Activated CD4-positive, alpha-beta memory T cell treated with anti-CD3 and anti-CD28 coated beads, Interleukin-2, amount 10 ng/mL, durations not matched to agents 7 days and 5 days (primary cell): ENCODE data around the gene SNURF. TPM values are rescaled to one million over a fixed set of nuclear protein-coding genes. Genes with fewer than 3 reads are reported as not detected.
"Not testable (repeated sequence)": the region's sequence is repeated elsewhere in the genome, so short reads cannot be mapped to it uniquely, and the experiment has no call there.

Experiments used
- CTCF ChIA-PET: fragments of 350-600 bp; sonication (Branson Sonifier 250); formaldehyde crosslinking; loops from one replicate; lab custom pipeline; 2021; ENCODE audit warnings: antibody characterized with exemption, inconsistent platforms; lab: Charles Lee
- POLR2A ChIA-PET: fragments of 350-600 bp; sonication (Branson Sonifier 250); formaldehyde crosslinking; loops from one replicate; lab custom pipeline; 2021; ENCODE audit warnings: antibody characterized with exemption; lab: Charles Lee
- DNase-seq: peaks from one replicate; pipeline ENCODE4 v3.0.0-alpha.2; 2020
- H3K27ac Mint-ChIP-seq: one replicate; pipeline ENCODE4 v1.8.0; 2021; ENCODE audit warnings: mild to moderate bottlenecking, mixed read lengths
- H3K27me3 Mint-ChIP-seq: one replicate; pipeline ENCODE4 v1.8.0; 2021; ENCODE audit warnings: mixed read lengths
- H3K36me3 Mint-ChIP-seq: one replicate; pipeline ENCODE4 v1.8.0; 2021; ENCODE audit warnings: low read depth, mixed read lengths
- H3K4me1 Mint-ChIP-seq: one replicate; pipeline ENCODE4 v1.8.0; 2021; ENCODE audit warnings: mixed read lengths
- H3K4me3 Mint-ChIP-seq: one replicate; pipeline ENCODE4 v1.8.0; 2021; ENCODE audit warnings: mild to moderate bottlenecking, mixed read lengths
- H3K9me3 Mint-ChIP-seq: one replicate; pipeline ENCODE4 v1.8.0; 2021; ENCODE audit warnings: mixed read lengths
- total RNA-seq, 2 experiments: library from RNA; stranded (reverse); gene quantifications; one replicate each; pipeline ENCODE4 v1.2.3, GENCODE V29; 2021

The SNURF gene
- total RNA-seq, 2 experiments from 2014 or later: 12.1 to 16.0 TPM

DNA sequence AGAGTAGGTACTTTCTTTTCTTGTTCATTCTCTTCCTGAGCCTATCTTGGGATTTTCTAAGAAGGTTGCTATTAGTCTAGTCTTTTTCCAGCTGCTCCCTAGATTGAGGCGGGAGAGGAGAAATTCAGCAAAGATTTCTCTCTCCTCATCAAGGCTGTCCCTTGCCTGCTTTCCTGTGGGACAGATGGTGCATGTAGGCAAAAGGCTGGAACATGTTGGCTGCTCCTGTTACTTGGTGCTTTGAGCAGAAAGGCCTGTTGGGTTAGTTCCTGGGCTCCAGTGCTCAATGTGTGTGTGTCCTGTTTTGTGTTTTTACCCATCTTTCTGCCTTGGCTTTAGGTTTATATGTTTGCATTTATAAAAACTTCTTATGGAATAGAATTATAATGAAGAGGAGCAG, 9.1 kb upstream of the SNURF start:
- CTCF ChIA-PET: no interaction called here
- no peaks in the 10 kb centered on the region for H3K27me3 Mint-ChIP-seq
- DNase-seq: no peak
- no peak overlapping the region for H3K27ac Mint-ChIP-seq
- no peaks in the 10 kb centered on the region for H3K4me1 Mint-ChIP-seq
- H3K36me3 Mint-ChIP-seq: no peaks in the 10 kb centered on the region
- H3K4me3 Mint-ChIP-seq: no peak overlapping the region
- POLR2A ChIA-PET: no interaction called here
- H3K9me3 Mint-ChIP-seq: peaks cover 11% of the 10 kb centered on the region

DNA sequence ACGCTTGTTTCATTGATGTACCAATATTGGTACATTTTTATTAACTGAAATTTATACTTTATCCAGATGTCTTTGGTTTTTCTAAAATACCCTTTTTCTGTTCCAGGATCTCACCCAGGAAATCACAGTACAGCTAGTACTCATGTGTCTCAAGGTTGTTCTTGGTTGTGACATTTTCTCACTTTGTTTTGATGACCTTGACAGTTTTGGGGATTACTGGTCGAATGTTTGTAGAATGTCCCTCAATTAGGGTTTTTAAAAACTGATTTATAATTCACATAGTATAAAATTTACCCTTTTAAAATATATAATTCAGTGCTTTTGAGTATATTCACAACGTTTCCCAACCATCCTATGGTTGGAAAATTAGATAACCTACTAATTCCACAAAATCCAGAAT, 6.3 kb upstream of the SNURF start:
- Mint-ChIP-seq H3K27me3 (peaks cover 1% of the 10 kb centered on the region), H3K9me3 (peaks cover 15% of the 10 kb centered on the region), H3K4me3 (no peak overlapping the region), H3K36me3 (no peaks in the 10 kb centered on the region), H3K27ac (no peak overlapping the region), H3K4me1 (no peaks in the 10 kb centered on the region)
- ChIA-PET POLR2A (no interaction called here), CTCF (no interaction called here)
- DNase-seq: no peak

DNA sequence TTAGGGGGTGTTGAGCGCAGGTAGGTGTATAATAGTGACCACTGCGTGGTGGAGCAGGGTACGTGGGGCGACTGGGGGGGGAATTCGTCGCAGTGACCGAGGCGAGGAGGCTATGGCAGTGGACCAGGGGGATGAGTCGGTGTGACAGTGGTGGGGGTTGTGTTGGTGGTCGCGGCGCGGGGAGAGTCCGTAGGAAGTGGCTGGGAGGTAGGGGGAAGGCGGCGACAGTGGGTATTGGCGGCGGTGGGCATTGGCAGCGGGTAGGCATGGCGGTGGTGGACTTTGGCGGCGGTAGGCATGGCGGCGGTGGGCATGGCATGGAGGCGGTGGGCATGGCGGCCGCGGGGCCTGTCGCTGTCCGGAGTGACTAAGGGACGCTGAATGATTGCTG, 739 bp downstream of the SNURF start:
- POLR2A ChIA-PET: interaction anchor here (1.0 to 1.5 kb wide), 2 partner anchors 482 to 484 kb away, joined by 3 to 10 read pairs; partner anchors contain the start of gene UBE3A
- peaks cover 19% of the 10 kb centered on the region for H3K9me3 Mint-ChIP-seq
- H3K4me1 Mint-ChIP-seq: peaks cover 20% of the 10 kb centered on the region
- peak overlapping the region; percentile 84 for H3K27ac Mint-ChIP-seq
- peak overlapping the region; percentile 84 for H3K4me3 Mint-ChIP-seq
- CTCF ChIA-PET: no interaction called here
- peaks cover 1% of the 10 kb centered on the region for H3K27me3 Mint-ChIP-seq
- H3K36me3 Mint-ChIP-seq: peaks cover 16% of the 10 kb centered on the region
- peak; percentile 20 for DNase-seq

DNA sequence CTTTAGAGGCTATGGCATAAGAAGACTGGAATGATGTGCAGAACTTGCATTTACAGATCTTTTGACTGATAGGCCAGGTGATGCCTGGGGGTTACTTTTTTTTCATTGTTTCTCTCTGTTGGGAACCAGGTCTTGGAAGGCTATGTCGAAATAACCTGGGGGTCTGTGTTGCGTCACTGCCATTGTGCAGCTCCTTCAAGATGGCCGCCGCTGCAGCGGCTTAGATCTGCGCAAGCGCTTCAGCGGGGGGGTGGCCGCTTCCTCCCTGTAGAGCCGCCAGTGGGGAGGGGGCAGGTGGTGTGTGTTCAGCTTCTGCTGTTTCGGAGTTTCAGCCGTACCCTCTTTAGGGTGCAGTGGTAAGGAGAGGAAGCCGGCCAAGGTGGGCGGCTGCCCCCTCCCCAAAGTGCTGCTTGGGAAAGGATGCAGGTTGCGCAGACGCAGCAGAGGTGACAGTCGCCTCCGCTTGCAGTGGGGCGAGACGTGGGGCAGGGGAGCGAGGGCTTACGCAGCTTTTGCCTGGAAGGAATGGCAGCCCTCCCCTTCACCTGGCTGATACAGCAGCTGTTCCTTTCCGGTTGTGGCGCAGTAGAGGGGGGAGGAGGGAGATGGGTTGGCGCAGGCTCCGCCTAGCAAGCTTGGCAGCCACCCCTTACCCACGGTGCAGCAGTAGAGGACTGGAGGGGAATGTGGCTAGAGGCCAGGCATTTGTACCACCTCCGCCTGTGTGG, 1.5 kb downstream of the SNURF start:
- Mint-ChIP-seq H3K27ac (peak overlapping the region; percentile 84), H3K4me1 (peaks cover 20% of the 10 kb centered on the region), H3K27me3 (peaks cover 1% of the 10 kb centered on the region), H3K4me3 (peak overlapping the region; percentile 84), H3K36me3 (peaks cover 21% of the 10 kb centered on the region), H3K9me3 (peaks cover 19% of the 10 kb centered on the region)
- ChIA-PET POLR2A (interaction anchor here (1.0 to 1.5 kb wide), 2 partner anchors 481 to 483 kb away, joined by 3 to 10 read pairs; partner anchors contain the start of gene UBE3A), CTCF (no interaction called here)
- DNase-seq: peak; percentile 62

DNA sequence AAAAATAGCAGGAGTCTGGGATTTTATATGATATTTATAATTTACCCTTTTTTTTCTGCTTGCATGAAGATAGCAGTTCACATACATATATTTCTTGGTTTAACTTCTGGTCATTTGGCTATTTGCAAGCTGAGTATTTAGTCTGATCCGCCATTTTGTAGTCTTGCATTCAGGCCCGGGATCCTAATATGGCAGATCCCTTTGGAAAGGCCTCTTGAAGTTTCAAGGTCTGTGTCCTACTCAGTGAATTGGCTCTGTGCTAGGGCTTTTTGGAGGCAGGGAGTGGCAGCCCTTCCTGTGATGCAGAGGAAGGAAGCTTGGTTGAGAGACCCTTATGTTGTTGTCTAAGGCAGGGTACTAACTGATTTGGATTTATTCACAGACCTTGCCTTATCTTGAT, 2.9 kb downstream of the SNURF start:
- H3K9me3 Mint-ChIP-seq: peaks cover 13% of the 10 kb centered on the region
- POLR2A ChIA-PET: interaction anchor here (0.7 kb wide), 1 partner anchor 1955 kb away, joined by 3 read pairs; no protein-coding TSS in a partner anchor
- H3K4me1 Mint-ChIP-seq: peaks cover 20% of the 10 kb centered on the region
- DNase-seq: no peak
- peaks cover 25% of the 10 kb centered on the region for H3K36me3 Mint-ChIP-seq
- no peaks in the 10 kb centered on the region for H3K27me3 Mint-ChIP-seq
- H3K27ac Mint-ChIP-seq: no peak overlapping the region
- CTCF ChIA-PET: interaction anchor here (0.6 kb wide), 1 partner anchor 977 kb away, joined by 3 read pairs; no protein-coding TSS in a partner anchor
- H3K4me3 Mint-ChIP-seq: no peak overlapping the region

DNA sequence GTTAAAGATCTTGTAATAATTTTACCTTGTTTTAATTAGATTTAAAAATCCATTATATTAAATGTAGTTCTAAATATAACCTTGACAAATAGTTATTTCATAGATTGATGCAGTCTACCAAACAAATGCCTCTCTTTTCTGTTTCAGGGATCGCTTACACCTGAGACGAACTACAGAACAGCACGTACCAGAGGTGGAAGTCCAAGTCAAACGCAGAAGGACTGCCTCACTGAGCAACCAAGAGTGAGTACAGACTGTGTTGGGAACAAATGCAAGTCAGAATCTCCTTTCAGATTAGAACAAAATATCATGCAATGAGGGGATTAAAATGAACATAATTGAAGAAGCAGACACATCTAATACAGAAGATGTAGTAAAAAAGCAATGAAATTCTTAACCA, 7.2 kb downstream of the SNURF start:
- peaks cover 14% of the 10 kb centered on the region for H3K4me1 Mint-ChIP-seq
- no peak overlapping the region for H3K27ac Mint-ChIP-seq
- no peak for DNase-seq
- peaks cover 35% of the 10 kb centered on the region for H3K9me3 Mint-ChIP-seq
- no peaks in the 10 kb centered on the region for H3K27me3 Mint-ChIP-seq
- POLR2A ChIA-PET: no interaction called here
- H3K4me3 Mint-ChIP-seq: no peak overlapping the region
- CTCF ChIA-PET: no interaction called here
- peaks cover 60% of the 10 kb centered on the region for H3K36me3 Mint-ChIP-seq

DNA sequence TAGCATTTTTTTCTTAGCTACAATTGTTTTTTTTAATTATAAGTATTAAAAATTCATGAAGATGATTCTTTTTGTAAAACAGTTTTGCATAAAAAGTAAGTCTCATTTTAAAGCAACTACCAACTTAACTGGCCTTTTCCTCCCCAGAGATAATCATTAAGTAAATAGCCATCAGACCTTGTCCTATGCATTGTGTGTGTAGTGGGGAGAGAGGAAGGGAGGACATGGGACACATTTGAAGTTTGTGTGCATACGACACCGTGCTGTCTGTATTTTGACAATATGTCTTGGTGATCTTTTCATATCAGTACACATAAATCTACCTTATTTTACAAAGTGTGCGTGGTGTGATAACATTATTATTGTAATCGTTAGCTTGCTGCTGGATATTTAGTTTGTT, 8.1 kb downstream of the SNURF start:
- Mint-ChIP-seq H3K27me3 (no peaks in the 10 kb centered on the region), H3K4me1 (peaks cover 8% of the 10 kb centered on the region), H3K36me3 (peaks cover 66% of the 10 kb centered on the region), H3K9me3 (peaks cover 34% of the 10 kb centered on the region), H3K27ac (no peak overlapping the region), H3K4me3 (no peak overlapping the region)
- CTCF ChIA-PET: no interaction called here
- no peak for DNase-seq
- POLR2A ChIA-PET: no interaction called here

DNA sequence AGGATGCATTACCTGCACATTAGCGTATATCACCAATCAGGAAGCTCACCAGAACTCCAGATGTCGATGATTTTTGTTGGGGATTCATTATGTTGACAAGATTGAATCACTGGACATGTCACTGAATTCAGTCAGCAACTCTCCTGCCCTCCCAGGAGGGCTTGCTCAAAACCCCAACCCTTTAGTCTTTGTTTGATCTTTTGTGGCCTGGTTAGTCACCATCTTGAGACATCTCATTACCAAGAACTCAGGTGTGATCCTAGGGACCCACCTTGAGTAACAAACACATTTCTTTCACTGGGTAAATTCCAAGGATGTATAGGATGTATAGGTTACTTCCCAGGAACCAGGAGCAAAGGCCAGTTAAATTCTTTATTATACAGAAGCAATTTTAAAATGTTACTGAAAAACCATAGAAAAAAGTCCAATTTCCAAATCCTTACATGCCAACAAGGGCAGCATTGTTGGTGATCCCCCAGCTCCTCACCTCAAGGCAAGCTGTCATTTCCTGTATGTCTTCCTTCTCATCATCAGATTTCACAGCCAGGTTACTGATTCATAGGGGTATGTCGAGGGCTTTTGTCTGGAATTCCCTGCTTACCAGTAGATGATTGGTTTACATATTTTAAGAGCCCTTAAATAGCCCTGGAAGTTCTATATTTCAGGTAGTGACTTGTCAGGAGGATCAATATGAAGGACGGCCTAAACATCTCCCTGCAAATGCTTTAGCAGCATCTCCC, 11.7 kb downstream of the SNURF start:
- Mint-ChIP-seq H3K27me3 (no peaks in the 10 kb centered on the region), H3K9me3 (peaks cover 32% of the 10 kb centered on the region), H3K27ac (no peak overlapping the region), H3K4me1 (no peaks in the 10 kb centered on the region), H3K36me3 (peaks cover 63% of the 10 kb centered on the region), H3K4me3 (no peak overlapping the region)
- ChIA-PET CTCF (no interaction called here), POLR2A (no interaction called here)
- no peak for DNase-seq

DNA sequence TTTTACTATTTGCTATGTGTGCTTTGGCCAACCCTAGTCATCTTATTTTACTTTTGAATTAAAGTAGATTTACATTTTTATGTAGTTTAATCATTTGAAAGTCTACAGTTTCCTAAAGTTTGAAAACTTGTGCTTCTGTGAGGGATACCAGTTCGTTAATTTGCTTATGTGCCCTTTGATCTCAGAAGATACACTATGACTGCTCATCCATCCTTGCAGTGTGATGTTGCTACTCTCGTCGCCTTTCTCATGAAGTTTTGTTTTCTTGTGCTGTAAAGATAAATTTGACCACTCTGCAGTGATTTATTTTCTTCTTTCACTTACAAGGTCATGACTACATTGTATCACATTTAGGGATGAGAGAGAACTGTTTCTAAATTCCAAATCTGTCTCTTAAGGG, 16.3 kb downstream of the SNURF start:
- Mint-ChIP-seq H3K9me3 (peaks cover 40% of the 10 kb centered on the region), H3K36me3 (peaks cover 63% of the 10 kb centered on the region), H3K27me3 (no peaks in the 10 kb centered on the region), H3K4me3 (no peak overlapping the region), H3K4me1 (no peaks in the 10 kb centered on the region), H3K27ac (no peak overlapping the region)
- DNase-seq: no peak
- ChIA-PET CTCF (no interaction called here), POLR2A (no interaction called here)

DNA sequence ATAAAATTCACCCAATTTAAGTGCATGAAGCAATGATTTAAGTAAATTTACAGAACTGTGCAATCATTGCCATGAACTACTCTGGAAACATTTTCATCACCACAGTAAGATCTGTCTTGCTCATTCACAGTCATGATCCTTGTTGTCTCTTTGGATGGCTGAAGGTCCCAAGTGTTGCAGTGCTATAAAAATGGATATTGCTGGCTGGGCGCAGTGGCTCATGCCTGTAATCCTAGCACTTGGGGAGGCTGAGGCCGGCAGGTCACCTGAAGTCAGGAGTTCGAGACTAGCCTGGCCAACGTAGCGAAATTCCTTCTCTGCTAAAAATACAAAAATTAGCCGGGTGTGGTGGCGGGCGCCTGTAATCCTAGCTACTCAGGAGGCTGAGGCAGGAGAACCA, 17.0 kb downstream of the SNURF start:
- Mint-ChIP-seq H3K9me3 (peaks cover 41% of the 10 kb centered on the region), H3K4me1 (no peaks in the 10 kb centered on the region), H3K27ac (no peak overlapping the region), H3K4me3 (no peak overlapping the region), H3K27me3 (no peaks in the 10 kb centered on the region), H3K36me3 (peaks cover 63% of the 10 kb centered on the region)
- POLR2A ChIA-PET: no interaction called here
- no peak for DNase-seq
- CTCF ChIA-PET: no interaction called here

DNA sequence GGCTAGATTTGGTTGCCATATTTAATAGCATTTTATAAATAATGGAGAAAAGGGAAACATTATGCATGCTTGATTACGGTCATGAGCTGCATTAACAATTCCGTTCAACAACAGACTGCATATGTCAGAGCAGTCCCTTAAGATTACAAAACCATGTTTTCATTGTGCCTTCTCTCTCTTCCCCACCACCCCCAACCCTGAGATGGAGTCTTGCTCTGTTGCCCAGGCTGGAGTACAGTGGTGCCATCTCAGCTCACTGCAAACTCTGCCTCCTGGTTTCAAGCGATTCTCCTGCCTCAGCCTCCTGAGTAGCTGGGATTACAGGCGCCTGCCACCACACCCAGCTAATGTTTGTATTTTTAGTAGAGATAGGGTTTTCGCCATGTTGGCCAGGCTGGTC, 17.9 kb downstream of the SNURF start:
- Mint-ChIP-seq H3K9me3 (peaks cover 40% of the 10 kb centered on the region), H3K36me3 (peaks cover 67% of the 10 kb centered on the region)
- H3K4me3 Mint-ChIP-seq, POLR2A ChIA-PET, H3K27me3 Mint-ChIP-seq, CTCF ChIA-PET, H3K4me1 Mint-ChIP-seq, DNase-seq, H3K27ac Mint-ChIP-seq: not testable (repeated sequence)

DNA sequence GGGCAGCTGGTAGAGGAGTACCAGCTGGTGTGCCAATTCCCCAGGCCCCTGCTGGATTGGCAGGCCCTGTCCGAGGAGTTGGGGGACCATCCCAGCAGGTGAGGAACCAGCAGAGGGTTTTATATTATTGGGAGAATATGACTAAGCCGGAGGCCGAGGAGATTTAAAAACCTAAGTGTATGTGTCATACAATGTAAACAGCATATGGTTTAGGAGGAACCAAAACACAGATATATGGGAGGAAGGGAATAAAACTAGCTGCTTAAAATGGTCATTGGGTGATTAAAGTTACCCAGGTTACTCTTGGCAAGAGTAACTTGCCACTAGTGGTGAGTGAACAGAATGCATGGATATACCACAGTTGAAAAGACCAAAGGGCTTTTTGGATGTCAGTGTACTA, 22.1 kb downstream of the SNURF start:
- ChIA-PET POLR2A (no interaction called here), CTCF (no interaction called here)
- DNase-seq: no peak
- H3K27me3 Mint-ChIP-seq: no peaks in the 10 kb centered on the region
- H3K9me3 Mint-ChIP-seq: peaks cover 46% of the 10 kb centered on the region
- no peaks in the 10 kb centered on the region for H3K4me1 Mint-ChIP-seq
- H3K27ac Mint-ChIP-seq: no peak overlapping the region
- no peak overlapping the region for H3K4me3 Mint-ChIP-seq
- peaks cover 73% of the 10 kb centered on the region for H3K36me3 Mint-ChIP-seq

DNA sequence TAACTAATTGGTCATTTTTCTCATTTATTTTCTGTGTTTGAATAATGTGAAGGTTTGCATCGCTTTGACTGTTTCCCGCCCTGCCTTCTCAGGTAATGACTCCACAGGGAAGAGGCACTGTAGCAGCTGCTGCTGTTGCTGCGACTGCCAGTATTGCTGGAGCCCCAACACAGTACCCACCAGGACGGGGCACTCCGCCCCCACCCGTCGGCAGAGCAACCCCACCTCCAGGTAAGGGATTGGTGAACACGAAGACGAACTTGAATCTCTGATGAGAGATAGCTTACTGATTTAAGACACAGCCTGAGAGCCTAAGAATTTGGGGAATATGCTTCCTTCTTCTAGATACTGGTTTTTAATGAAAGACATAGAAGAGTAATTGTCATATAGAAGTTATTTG, 22.9 kb downstream of the SNURF start:
- H3K27ac Mint-ChIP-seq: no peak overlapping the region
- ChIA-PET CTCF (no interaction called here), POLR2A (no interaction called here)
- H3K27me3 Mint-ChIP-seq: no peaks in the 10 kb centered on the region
- H3K4me1 Mint-ChIP-seq: no peaks in the 10 kb centered on the region
- H3K4me3 Mint-ChIP-seq: no peak overlapping the region
- H3K36me3 Mint-ChIP-seq: peaks cover 78% of the 10 kb centered on the region
- DNase-seq: no peak
- peaks cover 49% of the 10 kb centered on the region for H3K9me3 Mint-ChIP-seq
